HEK293 (cell line): ENCODE measurements around the gene RPS6KA4.

Experiments used
- OSR2 ChIP-seq: fragments of 450-650 bp; formaldehyde crosslinking; IDR thresholded peaks from 2 replicates; pipeline ENCODE4 v1.5.1; 2016; ENCODE audit warnings: missing biosample characterization, missing genetic modification characterization
- TF ChIP-seq, protein P1 (sequence below): fragments of 450-650 bp; formaldehyde crosslinking; IDR thresholded peaks from 2 replicates; pipeline ENCODE4 v1.5.1; 2016; ENCODE audit warnings: missing biosample characterization, missing genetic modification characterization
- TF ChIP-seq, protein P2 (sequence below): sonication (generic); formaldehyde crosslinking; IDR thresholded peaks from 2 replicates; pipeline ENCODE4 v1.8.1; 2022; ENCODE audit warnings: mild to moderate bottlenecking, moderate library complexity, missing genetic modification reagents
- TF ChIP-seq, protein P3 (sequence below): fragments of 450-650 bp; formaldehyde crosslinking; IDR thresholded peaks from 2 replicates; pipeline ENCODE4 v1.5.1; 2016; ENCODE audit warnings: missing biosample characterization, missing genetic modification characterization

DNA sequence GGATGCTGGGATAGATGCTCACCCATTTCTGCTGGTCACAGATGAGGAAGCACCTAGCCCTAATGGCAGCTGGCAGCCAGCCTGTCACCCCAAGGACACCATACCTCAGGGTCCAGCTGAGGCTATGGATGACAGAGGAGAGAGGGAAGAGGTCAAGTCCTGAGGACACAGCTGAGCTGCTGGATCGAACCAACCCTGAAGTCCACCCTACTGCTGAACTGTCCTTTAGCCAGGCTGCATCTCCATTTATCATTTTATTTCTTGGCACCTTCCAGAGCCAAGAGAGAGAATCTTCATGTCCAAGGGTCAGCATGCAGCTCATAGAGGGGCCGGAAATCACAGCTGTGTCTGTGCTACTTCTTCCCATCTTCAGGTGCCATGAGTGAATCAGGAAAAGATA lies 30.9 kb downstream of the RPS6KA4 start:
- TF ChIP-seq, protein P1, sequence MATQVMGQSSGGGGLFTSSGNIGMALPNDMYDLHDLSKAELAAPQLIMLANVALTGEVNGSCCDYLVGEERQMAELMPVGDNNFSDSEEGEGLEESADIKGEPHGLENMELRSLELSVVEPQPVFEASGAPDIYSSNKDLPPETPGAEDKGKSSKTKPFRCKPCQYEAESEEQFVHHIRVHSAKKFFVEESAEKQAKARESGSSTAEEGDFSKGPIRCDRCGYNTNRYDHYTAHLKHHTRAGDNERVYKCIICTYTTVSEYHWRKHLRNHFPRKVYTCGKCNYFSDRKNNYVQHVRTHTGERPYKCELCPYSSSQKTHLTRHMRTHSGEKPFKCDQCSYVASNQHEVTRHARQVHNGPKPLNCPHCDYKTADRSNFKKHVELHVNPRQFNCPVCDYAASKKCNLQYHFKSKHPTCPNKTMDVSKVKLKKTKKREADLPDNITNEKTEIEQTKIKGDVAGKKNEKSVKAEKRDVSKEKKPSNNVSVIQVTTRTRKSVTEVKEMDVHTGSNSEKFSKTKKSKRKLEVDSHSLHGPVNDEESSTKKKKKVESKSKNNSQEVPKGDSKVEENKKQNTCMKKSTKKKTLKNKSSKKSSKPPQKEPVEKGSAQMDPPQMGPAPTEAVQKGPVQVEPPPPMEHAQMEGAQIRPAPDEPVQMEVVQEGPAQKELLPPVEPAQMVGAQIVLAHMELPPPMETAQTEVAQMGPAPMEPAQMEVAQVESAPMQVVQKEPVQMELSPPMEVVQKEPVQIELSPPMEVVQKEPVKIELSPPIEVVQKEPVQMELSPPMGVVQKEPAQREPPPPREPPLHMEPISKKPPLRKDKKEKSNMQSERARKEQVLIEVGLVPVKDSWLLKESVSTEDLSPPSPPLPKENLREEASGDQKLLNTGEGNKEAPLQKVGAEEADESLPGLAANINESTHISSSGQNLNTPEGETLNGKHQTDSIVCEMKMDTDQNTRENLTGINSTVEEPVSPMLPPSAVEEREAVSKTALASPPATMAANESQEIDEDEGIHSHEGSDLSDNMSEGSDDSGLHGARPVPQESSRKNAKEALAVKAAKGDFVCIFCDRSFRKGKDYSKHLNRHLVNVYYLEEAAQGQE, result no peak
- TF ChIP-seq, protein P2, sequence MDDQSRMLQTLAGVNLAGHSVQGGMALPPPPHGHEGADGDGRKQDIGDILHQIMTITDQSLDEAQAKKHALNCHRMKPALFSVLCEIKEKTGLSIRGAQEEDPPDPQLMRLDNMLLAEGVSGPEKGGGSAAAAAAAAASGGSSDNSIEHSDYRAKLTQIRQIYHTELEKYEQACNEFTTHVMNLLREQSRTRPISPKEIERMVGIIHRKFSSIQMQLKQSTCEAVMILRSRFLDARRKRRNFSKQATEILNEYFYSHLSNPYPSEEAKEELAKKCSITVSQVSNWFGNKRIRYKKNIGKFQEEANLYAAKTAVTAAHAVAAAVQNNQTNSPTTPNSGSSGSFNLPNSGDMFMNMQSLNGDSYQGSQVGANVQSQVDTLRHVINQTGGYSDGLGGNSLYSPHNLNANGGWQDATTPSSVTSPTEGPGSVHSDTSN (CRISPR knock-in tag), result no peak
- TF ChIP-seq OSR2 (tag by site-specific recombination), result no peak
- TF ChIP-seq, protein P3, sequence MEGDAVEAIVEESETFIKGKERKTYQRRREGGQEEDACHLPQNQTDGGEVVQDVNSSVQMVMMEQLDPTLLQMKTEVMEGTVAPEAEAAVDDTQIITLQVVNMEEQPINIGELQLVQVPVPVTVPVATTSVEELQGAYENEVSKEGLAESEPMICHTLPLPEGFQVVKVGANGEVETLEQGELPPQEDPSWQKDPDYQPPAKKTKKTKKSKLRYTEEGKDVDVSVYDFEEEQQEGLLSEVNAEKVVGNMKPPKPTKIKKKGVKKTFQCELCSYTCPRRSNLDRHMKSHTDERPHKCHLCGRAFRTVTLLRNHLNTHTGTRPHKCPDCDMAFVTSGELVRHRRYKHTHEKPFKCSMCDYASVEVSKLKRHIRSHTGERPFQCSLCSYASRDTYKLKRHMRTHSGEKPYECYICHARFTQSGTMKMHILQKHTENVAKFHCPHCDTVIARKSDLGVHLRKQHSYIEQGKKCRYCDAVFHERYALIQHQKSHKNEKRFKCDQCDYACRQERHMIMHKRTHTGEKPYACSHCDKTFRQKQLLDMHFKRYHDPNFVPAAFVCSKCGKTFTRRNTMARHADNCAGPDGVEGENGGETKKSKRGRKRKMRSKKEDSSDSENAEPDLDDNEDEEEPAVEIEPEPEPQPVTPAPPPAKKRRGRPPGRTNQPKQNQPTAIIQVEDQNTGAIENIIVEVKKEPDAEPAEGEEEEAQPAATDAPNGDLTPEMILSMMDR, result no peak
